H1 (cell line): ENCODE measurements around the gene LIMK2. TPM values are rescaled to one million over a fixed set of nuclear protein-coding genes. Genes with fewer than 3 reads are reported as not detected.
A peak's percentile ranks its signal among the peaks of the same experiment; 100 is the strongest.

Source experiments
- CTCF ChIA-PET: fragments of 300-600 bp; sonication (Branson Sonifier 250); formaldehyde crosslinking; loops from one replicate; lab custom pipeline; 2021; ENCODE audit not compliant: partially characterized antibody; lab: Charles Lee
- POLR2A ChIA-PET: fragments of 300-600 bp; sonication (Branson Sonifier 250); formaldehyde crosslinking; loops from one replicate; lab custom pipeline; 2021; ENCODE audit warnings: inconsistent platforms; ENCODE audit not compliant: partially characterized antibody; lab: Charles Lee
- DNase-seq, 2 experiments: peaks; one replicate each; pipeline versions ENCODE4 v3.0.0 to v3.0.0-alpha.2; 2010 to 2022; ENCODE audit warnings: low spot score in 2 of 2, low read depth in 1 of 2, mixed read lengths in 1 of 2
- FAIRE-seq: peaks from 2 replicates; lab custom pipeline; 2011; peaks lifted over from hg19 to GRCh38; lab: Jason Lieb, UNC
- H2AFZ ChIP-seq: 2 replicates; pipeline ENCODE4 v1.8.1; 2012; ENCODE audit warnings: low read length, inconsistent platforms
- H2AK5ac ChIP-seq: 2 replicates; pipeline ENCODE4 v1.6.1; 2013; ENCODE audit warnings: low read depth, low read length
- H2BK120ac ChIP-seq: replicated peaks from 2 replicates; pipeline ENCODE3; 2013; ENCODE audit warnings: low read depth, low read length, inconsistent platforms
- H2BK12ac ChIP-seq: 2 replicates; pipeline ENCODE4 v1.6.1; 2013; ENCODE audit warnings: low read depth, low read length
- H2BK15ac ChIP-seq: 2 replicates; pipeline ENCODE4 v1.6.1; 2013; ENCODE audit warnings: low read length
- H2BK20ac ChIP-seq: 2 replicates; pipeline ENCODE4 v1.6.1; 2013; ENCODE audit warnings: low read length
- H2BK5ac ChIP-seq: 2 replicates; pipeline ENCODE4 v1.6.1; 2013; ENCODE audit warnings: low read depth, low read length
- H3K14ac ChIP-seq: 2 replicates; pipeline ENCODE4 v1.6.1; 2013; ENCODE audit warnings: inconsistent platforms; ENCODE audit not compliant: insufficient read length
- H3K18ac ChIP-seq: 2 replicates; pipeline ENCODE4 v1.6.1; 2013; ENCODE audit warnings: low read length; ENCODE audit errors: extremely low read depth
- H3K23ac ChIP-seq: 2 replicates; pipeline ENCODE4 v1.6.1; 2013; ENCODE audit warnings: inconsistent platforms; ENCODE audit not compliant: insufficient read length
- H3K23me2 ChIP-seq: 2 replicates; pipeline ENCODE4 v1.6.1; 2013; ENCODE audit warnings: low read depth, low read length
- H3K27ac ChIP-seq: 2 replicates; pipeline ENCODE4 v1.6.1; 2011; ENCODE audit warnings: low read depth, low read length, inconsistent platforms
- H3K27me3 ChIP-seq, 4 experiments: replicated peaks in 1 of 4; 1 replicate in 1 of 4; 2 replicates in 3 of 4; pipeline versions ENCODE4 v1.6.1 to v1.8.1; 2011 to 2013; ENCODE audit warnings: low read length in 3 of 4, mild to moderate bottlenecking in 3 of 4, inconsistent platforms in 2 of 4, mixed read lengths in 2 of 4, moderate library complexity in 1 of 4; ENCODE audit not compliant: control insufficient read depth in 3 of 4, insufficient read depth in 3 of 4; ENCODE audit errors: extremely low read depth in 1 of 4
- H3K36me3 ChIP-seq, 4 experiments: 2 replicates each; pipeline versions ENCODE4 v1.6.1 to v1.8.1; 2011 to 2013; ENCODE audit warnings: mild to moderate bottlenecking in 4 of 4, low read length in 3 of 4, moderate library complexity in 2 of 4, control low read depth in 1 of 4, inconsistent platforms in 1 of 4; ENCODE audit not compliant: insufficient read depth in 4 of 4, control insufficient read depth in 2 of 4
- H3K4ac ChIP-seq: replicated peaks from 2 replicates; pipeline ENCODE3; 2013; ENCODE audit warnings: low read length, low read depth, mixed read lengths, inconsistent platforms; ENCODE audit not compliant: insufficient read length
- H3K4me1 ChIP-seq, 4 experiments: replicated peaks in 1 of 4; 1 replicate in 1 of 4; 2 replicates in 3 of 4; pipeline versions ENCODE4 v1.6.1 to v1.8.1; 2011 to 2013; ENCODE audit warnings: low read length in 3 of 4, inconsistent platforms in 2 of 4, mixed read lengths in 1 of 4; ENCODE audit not compliant: insufficient read depth in 4 of 4, control insufficient read depth in 3 of 4
- H3K4me2 ChIP-seq, 2 experiments: 2 replicates each; pipeline versions ENCODE4 v1.6.1 to v1.8.1; 2011 to 2013; ENCODE audit warnings: low read depth in 2 of 2, low read length in 2 of 2, control low read depth in 1 of 2, inconsistent platforms in 1 of 2, mild to moderate bottlenecking in 1 of 2; ENCODE audit not compliant: insufficient read depth in 1 of 2
- H3K4me3 ChIP-seq, 4 experiments: fragments of 200-600, 300-600 bp in 1 of 4; sonication (generic), shearing (Covaris generic), sonication (Bioruptor Twin) in 1 of 4; 2 replicates each; pipeline versions ENCODE4 v1.5.1 to v1.8.1; 2011 to 2016; ENCODE audit warnings: low read length in 4 of 4, low read depth in 3 of 4, control low read depth in 2 of 4, inconsistent platforms in 2 of 4, mild to moderate bottlenecking in 2 of 4, mixed read lengths in 1 of 4, moderate library complexity in 1 of 4; ENCODE audit not compliant: insufficient read depth in 2 of 4; ENCODE audit errors: extremely low read depth in 1 of 4
- H3K56ac ChIP-seq: replicated peaks from 2 replicates; pipeline ENCODE3; 2013; ENCODE audit warnings: low read depth, mild to moderate bottlenecking, mixed read lengths, low read length, inconsistent platforms; ENCODE audit not compliant: insufficient read length
- H3K79me1 ChIP-seq: 2 replicates; pipeline ENCODE4 v1.6.1; 2013; ENCODE audit warnings: low read depth, low read length, control low read depth
- H3K79me2 ChIP-seq, 2 experiments: 2 replicates each; pipeline versions ENCODE4 v1.6.1 to v1.8.1; 2012 to 2013; ENCODE audit warnings: low read length in 2 of 2, mild to moderate bottlenecking in 2 of 2, inconsistent platforms in 1 of 2; ENCODE audit not compliant: insufficient read depth in 2 of 2, control insufficient read depth in 1 of 2
- H3K9ac ChIP-seq, 4 experiments: replicated peaks in 1 of 4; 1 replicate in 1 of 4; 2 replicates in 3 of 4; pipeline versions ENCODE4 v1.6.1 to v1.8.1; 2011 to 2013; ENCODE audit warnings: low read depth in 3 of 4, low read length in 3 of 4, control low read depth in 2 of 4, mild to moderate bottlenecking in 2 of 4, moderate library complexity in 2 of 4, inconsistent platforms in 1 of 4; ENCODE audit errors: extremely low read depth in 1 of 4
- H3K9me3 ChIP-seq, 2 experiments: 2 replicates each; pipeline versions ENCODE4 v1.6.1 to v1.8.1; 2012 to 2013; ENCODE audit warnings: mild to moderate bottlenecking in 2 of 2, moderate library complexity in 2 of 2, control low read depth in 1 of 2, inconsistent platforms in 1 of 2, low read depth in 1 of 2, low read length in 1 of 2, mixed read lengths in 1 of 2; ENCODE audit not compliant: insufficient read depth in 2 of 2
- H4K20me1 ChIP-seq, 2 experiments: replicated peaks in 1 of 2; 2 replicates each; pipeline versions ENCODE3 to v1.8.1; 2011 to 2013; ENCODE audit warnings: inconsistent platforms in 2 of 2, low read length in 2 of 2, mild to moderate bottlenecking in 1 of 2; ENCODE audit not compliant: insufficient read depth in 2 of 2, control insufficient read depth in 1 of 2
- H4K5ac ChIP-seq: 2 replicates; pipeline ENCODE4 v1.6.1; 2013; ENCODE audit warnings: low read length, low read depth, mixed read lengths, inconsistent platforms; ENCODE audit not compliant: insufficient read length
- H4K8ac ChIP-seq: 2 replicates; pipeline ENCODE4 v1.8.0; 2013; ENCODE audit warnings: mild to moderate bottlenecking, moderate library complexity, low read length, inconsistent platforms; ENCODE audit not compliant: insufficient read depth; ENCODE audit errors: extremely low read depth
- H4K91ac ChIP-seq: replicated peaks from 2 replicates; pipeline ENCODE3; 2013; ENCODE audit warnings: low read length, mixed read lengths, inconsistent platforms; ENCODE audit not compliant: insufficient read length
- CTCF ChIP-seq, 3 experiments: IDR thresholded peaks; 1 replicate in 2 of 3; 2 replicates in 1 of 3; pipeline versions ENCODE4 v1.5.1 to v1.6.1; 2011; ENCODE audit warnings: low read length in 3 of 3, mild to moderate bottlenecking in 3 of 3, inconsistent platforms in 2 of 3, low read depth in 1 of 3, moderate library complexity in 1 of 3; ENCODE audit not compliant: insufficient read depth in 1 of 3; ENCODE audit errors: control extremely low read depth in 1 of 3
- NANOG ChIP-seq: IDR thresholded peaks from 2 replicates; pipeline ENCODE4 v1.6.1; 2011; ENCODE audit warnings: low read length, low read depth, mild to moderate bottlenecking, inconsistent platforms; ENCODE audit not compliant: insufficient read depth, poor library complexity, severe bottlenecking
- RAD21 ChIP-seq, 2 experiments: IDR thresholded peaks in 1 of 2; conservative IDR thresholded peaks in 1 of 2; 2 replicates each; pipeline ENCODE4 v1.6.1; 2011; ENCODE audit warnings: low read depth in 2 of 2, low read length in 2 of 2, improper control_type of control experiment in 1 of 2, inconsistent platforms in 1 of 2, mild to moderate bottlenecking in 1 of 2, moderate library complexity in 1 of 2
- SRF ChIP-seq: IDR thresholded peaks from 2 replicates; pipeline ENCODE4 v1.6.1; 2011; ENCODE audit warnings: mild to moderate bottlenecking, low read depth, low read length, moderate library complexity
- SUZ12 ChIP-seq: fragments of 200-600 bp; sonication (generic); IDR thresholded peaks from 2 replicates; pipeline ENCODE4 v1.6.1; 2012; ENCODE audit warnings: mild to moderate bottlenecking, inconsistent platforms, low read length, moderate library complexity, mixed read lengths
- WGBS, 2 experiments: shearing (Covaris generic) in 1 of 2; methylation state at CpG; one replicate each; pipeline versions ENCODE4 v1.1.6 to v1.1.7; 2013 to 2015; ENCODE audit warnings: low lambda C conversion rate in 2 of 2, mixed read lengths in 2 of 2, inconsistent platforms in 1 of 2, low coverage in 1 of 2, missing lambda C conversion rate in 1 of 2; ENCODE audit not compliant: insufficient replicate concordance in 2 of 2, insufficient coverage in 1 of 2, insufficient read length in 1 of 2; ENCODE audit errors: extremely low coverage in 1 of 2, missing lambda C conversion rate in 1 of 2; 5-methylcytosine and 5-hydroxymethylcytosine counted together
- polyA plus RNA-seq, 7 experiments: library from polyadenylated mRNA; depleted of rRNA in 3 of 7; stranded (reverse) in 5 of 7; unstranded in 2 of 7; fragments of >200 nt in 5 of 7; fragments of 200-250 nt in 2 of 7; gene quantifications; 1 replicate in 5 of 7; 2 replicates in 1 of 7; 4 replicates in 1 of 7; pipeline versions ENCODE4 v1.2.1 to v1.2.3, GENCODE V29; 2011 to 2013; ENCODE audit warnings: missing spikeins in 2 of 7, mixed read lengths in 2 of 7
- total RNA-seq: library from RNA; stranded (reverse); fragmentation: NEBNext Ultra II Directional; extraction: Animal tissue kit (Norgen Biotek cat#: 25700); gene quantifications from 2 replicates; pipeline ENCODE4 v1.2.1, GENCODE V29; 2021

Gene LIMK2
- total and polyA plus RNA-seq, 2 of the 8 experiments (the other 6 are each of a cell fraction or from before 2014, with no cell fraction given): 13.2 to 37.6 TPM

- Histone ChIP-seq H3K79me2 (no peaks in the 10 kb centered on the region), H2BK5ac (peak overlapping the region; percentile 57), H3K36me3 (peaks cover 0 to 2% (median 0%) of the 10 kb centered on the region in 4 experiments; a peak in 2 of 8 replicates), H4K8ac (no peak overlapping the region), H2BK15ac (no peak overlapping the region), H3K9me3 (no peaks in the 10 kb centered on the region), H3K27ac (peak overlapping the region; percentile 17; the same call in 1 of the 2 replicates), H4K91ac (no peak overlapping the region), H3K4me3 (no peak overlapping the region), H4K20me1 (no peaks in the 10 kb centered on the region), H3K14ac (no peak overlapping the region), H3K18ac (no peak overlapping the region; the same call in 1 of the 2 replicates), H3K23ac (no peak overlapping the region), H2BK120ac (no peak overlapping the region), H3K4me2 (no peak overlapping the region), H3K9ac (no peak overlapping the region), H3K79me1 (peaks cover 2% of the 10 kb centered on the region; the same call in 1 of the 2 replicates), H2BK12ac (0 out of 2 replicates have a peak overlapping the region, but pooled peaks have one; percentile 14), H3K56ac (no peak overlapping the region), H3K23me2 (no peaks in the 10 kb centered on the region), H4K5ac (no peak overlapping the region), H2BK20ac (no peak overlapping the region; the same call in 1 of the 2 replicates), H3K4me1 (peaks cover 0 to 7% (median 1%) of the 10 kb centered on the region in 4 experiments; a peak in 2 of 7 replicates), H2AK5ac (no peak overlapping the region), H3K27me3 (no peaks in the 10 kb centered on the region), H3K4ac (no peak overlapping the region), H2AFZ (no peak overlapping the region)
- WGBS, 2 experiments: 88% methylated on average over 4 of the region's 4 CpGs; no CpG with 5 or more reads in 1 of the 2 experiments
- peak; percentile 24 to 33; a peak in 3 of 4 replicates for TF ChIP-seq RAD21 (IDR thresholded peaks at IDR 0.05 in 1 of 2, conservative IDR thresholded peaks at IDR 0.05 in 1 of 2; ENCODE audit: low read depth in 2 of 2, low read length in 2 of 2)
- TF ChIP-seq CTCF (IDR thresholded peaks at IDR 0.05; ENCODE audit: control extremely low read depth in 1 of 3, insufficient read depth in 1 of 3, low read depth in 1 of 3, low read length in 3 of 3): peak in 1 of 3 experiments; percentile 15; a peak in 1 of 4 replicates
- TF ChIP-seq NANOG: no peak
- peak; percentile 11; the same call in 1 of the 2 replicates for TF ChIP-seq SRF
- no peak for TF ChIP-seq SUZ12
- CTCF ChIA-PET: interaction anchor here (0.6 to 12.1 kb wide), 6 partner anchors 17 to 175 kb away, joined by 3 to 122 read pairs (median 5); partner anchors contain the start of gene LIMK2
- FAIRE-seq: peak; percentile 42
- no peak for DNase-seq
- POLR2A ChIA-PET: interaction anchor here (0.8 to 2.3 kb wide), 7 partner anchors 8 to 44 kb away, joined by 3 to 6 read pairs (median 3); partner anchors contain the start of gene PIK3IP1
Observed at GRCh38 chr22:31253949-31254348, 41.9 kb downstream of the LIMK2 start.
